Loucy (cell line): ENCODE results near the gene PTPRK.

ENCODE experiments used
- H2AFZ ChIP-seq: fragments of 200-600 bp; sonication (generic); 2 replicates; pipeline ENCODE4 v1.6.0; 2016; ENCODE audit warnings: antibody characterized with exemption, mild to moderate bottlenecking, low read length, moderate library complexity
- H3F3A ChIP-seq: fragments of 200-600 bp; 2 replicates; pipeline ENCODE4 v1.6.0; 2016; ENCODE audit warnings: antibody characterized with exemption, low read depth, mild to moderate bottlenecking
- H3K27me3 ChIP-seq: fragments of 200-600 bp; sonication (generic); 2 replicates; pipeline ENCODE4 v1.6.1; 2014; ENCODE audit warnings: low read length, mild to moderate bottlenecking; ENCODE audit not compliant: insufficient read depth, poor library complexity, severe bottlenecking
- H3K36me3 ChIP-seq: fragments of 200-600 bp; sonication (generic); 2 replicates; pipeline ENCODE4 v1.6.1; 2016; ENCODE audit warnings: low read length; ENCODE audit not compliant: insufficient read depth
- H3K4me1 ChIP-seq: fragments of 200-600 bp; sonication (generic); 2 replicates; pipeline ENCODE4 v1.5.1; 2014; ENCODE audit warnings: low read length, mild to moderate bottlenecking; ENCODE audit not compliant: insufficient read depth, poor library complexity, severe bottlenecking
- H3K4me2 ChIP-seq: fragments of 200-600 bp; sonication (generic); 2 replicates; pipeline ENCODE4 v1.6.0; 2014; ENCODE audit warnings: antibody characterized with exemption, low read length, low read depth, mild to moderate bottlenecking; ENCODE audit not compliant: poor library complexity, severe bottlenecking
- H3K4me3 ChIP-seq: fragments of 200-600 bp; sonication (generic); 2 replicates; pipeline ENCODE4 v1.5.1; 2014; ENCODE audit warnings: low read length, mild to moderate bottlenecking, mixed read lengths; ENCODE audit not compliant: poor library complexity, severe bottlenecking
- H3K79me2 ChIP-seq: fragments of 200-600 bp; sonication (generic); 2 replicates; pipeline ENCODE4 v1.6.1; 2014; ENCODE audit warnings: low read length; ENCODE audit not compliant: insufficient read depth
- H3K9ac ChIP-seq: fragments of 200-600 bp; sonication (generic); 2 replicates; pipeline ENCODE4 v1.6.0; 2014; ENCODE audit warnings: mild to moderate bottlenecking, low read depth, low read length, moderate library complexity; ENCODE audit not compliant: poor library complexity, severe bottlenecking
- H3K9me2 ChIP-seq: fragments of 200-600 bp; sonication (generic); replicated peaks from 2 replicates; pipeline ENCODE4 v1.6.1; 2016; ENCODE audit warnings: low read depth, low read length, mixed read lengths
- H3K9me3 ChIP-seq: fragments of 200-600 bp; sonication (generic); 2 replicates; pipeline ENCODE4 v1.6.1; 2014; ENCODE audit warnings: mild to moderate bottlenecking, antibody characterized with exemption, low read length, low read depth; ENCODE audit not compliant: insufficient read depth
- H4K20me1 ChIP-seq: fragments of 200-600 bp; sonication (generic); 2 replicates; pipeline ENCODE4 v1.6.0; 2014; ENCODE audit warnings: antibody characterized with exemption, low read length, mild to moderate bottlenecking; ENCODE audit not compliant: insufficient read depth, poor library complexity, severe bottlenecking
- CTCF ChIP-seq: fragments of 200-600 bp; sonication (generic); conservative IDR thresholded peaks from 2 replicates; pipeline ENCODE4 v1.5.1; 2014; ENCODE audit warnings: mild to moderate bottlenecking, antibody characterized with exemption, low read length
- EZH2phosphoT487 ChIP-seq: fragments of 200-600 bp; IDR thresholded peaks from 2 replicates; pipeline ENCODE4 v1.6.1; 2018; ENCODE audit warnings: antibody characterized with exemption, mild to moderate bottlenecking, moderate library complexity, borderline replicate concordance

Gene PTPRK

GRCh38 chr6:128498234-128498633 lies 22.2 kb downstream of the PTPRK start:
- no peaks in the 10 kb centered on the region for H3K9me2 ChIP-seq
- no peak overlapping the region for H2AFZ ChIP-seq
- no peak overlapping the region for H3K4me3 ChIP-seq
- H3K27me3 ChIP-seq = no peaks in the 10 kb centered on the region
- TF ChIP-seq CTCF (no peak), EZH2phosphoT487 (no peak)
- no peaks in the 10 kb centered on the region for H3K79me2 ChIP-seq
- no peak overlapping the region for H3K9ac ChIP-seq
- H3K36me3 ChIP-seq = no peaks in the 10 kb centered on the region
- H3K4me1 ChIP-seq = no peaks in the 10 kb centered on the region
- H3K4me2 ChIP-seq = no peak overlapping the region
- H4K20me1 ChIP-seq = no peaks in the 10 kb centered on the region
- H3F3A ChIP-seq = no peaks in the 10 kb centered on the region
- H3K9me3 ChIP-seq = no peaks in the 10 kb centered on the region

- Histone ChIP-seq H3K9me2 (no peaks in the 10 kb centered on the region), H3K9me3 (no peaks in the 10 kb centered on the region), H3K36me3 (no peaks in the 10 kb centered on the region), H3K9ac (no peak overlapping the region), H3F3A (no peaks in the 10 kb centered on the region), H3K4me1 (no peaks in the 10 kb centered on the region), H3K27me3 (no peaks in the 10 kb centered on the region), H3K4me2 (no peak overlapping the region), H3K4me3 (no peak overlapping the region), H4K20me1 (no peaks in the 10 kb centered on the region), H2AFZ (no peak overlapping the region), H3K79me2 (no peaks in the 10 kb centered on the region)
- TF ChIP-seq EZH2phosphoT487 (no peak), CTCF (no peak)
Observed at GRCh38 chr6:128495536-128496333, 24.7 kb downstream of the PTPRK start.

- Histone ChIP-seq H3K79me2 (no peaks in the 10 kb centered on the region), H3K9me2 (no peaks in the 10 kb centered on the region), H3K4me1 (no peaks in the 10 kb centered on the region), H3K9me3 (no peaks in the 10 kb centered on the region), H3F3A (no peaks in the 10 kb centered on the region), H3K4me3 (no peak overlapping the region), H3K27me3 (no peaks in the 10 kb centered on the region), H3K9ac (no peak overlapping the region), H3K4me2 (no peak overlapping the region), H2AFZ (no peak overlapping the region), H4K20me1 (no peaks in the 10 kb centered on the region), H3K36me3 (no peaks in the 10 kb centered on the region)
- no peak for TF ChIP-seq CTCF
- TF ChIP-seq EZH2phosphoT487 = no peak
Observed at GRCh38 chr6:128494440-128494839, 26.0 kb downstream of the PTPRK start.
